HEK293 (cell line): Measurements from ENCODE around the gene CYB5D1.

Experiments used
- REPIN1 ChIP-seq: fragments of 450-650 bp; formaldehyde crosslinking; IDR thresholded peaks from 2 replicates; pipeline ENCODE4 v1.5.1; 2017; ENCODE audit warnings: missing biosample characterization, missing genetic modification characterization, low read depth
- SALL2 ChIP-seq: fragments of 450-650 bp; formaldehyde crosslinking; IDR thresholded peaks from 2 replicates; pipeline ENCODE4 v1.5.0; 2017; ENCODE audit warnings: missing biosample characterization, mild to moderate bottlenecking, missing genetic modification characterization, borderline replicate concordance
- ZNF292 ChIP-seq: fragments of 450-650 bp; formaldehyde crosslinking; IDR thresholded peaks from 2 replicates; pipeline ENCODE4 v1.5.1; 2016; ENCODE audit warnings: low read depth, missing biosample characterization, missing genetic modification characterization, borderline replicate concordance
- ZNF544 ChIP-seq: fragments of 450-650 bp; formaldehyde crosslinking; IDR thresholded peaks from 2 replicates; pipeline ENCODE4 v1.5.0; 2017; ENCODE audit warnings: missing biosample characterization, missing genetic modification characterization
- ZNF600 ChIP-seq: fragments of 450-650 bp; formaldehyde crosslinking; IDR thresholded peaks from 2 replicates; pipeline ENCODE4 v1.5.1; 2016; ENCODE audit warnings: missing biosample characterization, missing genetic modification characterization
- ZNF610 ChIP-seq: fragments of 450-650 bp; formaldehyde crosslinking; IDR thresholded peaks from 2 replicates; pipeline ENCODE4 v1.5.1; 2016; ENCODE audit warnings: missing biosample characterization, missing genetic modification characterization, borderline replicate concordance
- TF ChIP-seq, protein P1 (sequence below): fragments of 450-650 bp; formaldehyde crosslinking; IDR thresholded peaks from 2 replicates; pipeline ENCODE4 v1.5.1; 2016; ENCODE audit warnings: missing biosample characterization, missing genetic modification characterization

DNA sequence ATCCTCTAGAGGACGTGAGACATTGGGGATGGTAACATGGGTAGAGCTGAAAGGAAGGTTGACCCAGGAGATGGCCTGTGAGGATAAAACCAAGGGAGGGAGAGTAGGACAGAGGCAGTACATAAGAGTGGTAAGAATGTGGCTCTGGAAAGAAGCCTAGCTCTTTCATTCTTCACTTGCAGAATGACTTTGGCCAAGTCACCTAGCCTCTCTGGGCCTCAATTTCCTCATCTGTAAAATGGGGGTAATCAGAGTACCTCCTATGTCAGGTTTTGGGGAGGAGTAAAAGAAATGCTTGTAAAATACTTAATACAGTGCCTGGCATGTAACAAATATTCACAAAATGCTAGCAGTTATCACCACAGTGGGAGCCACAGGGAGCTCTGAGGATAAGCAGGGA is 16.9 kb upstream of the CYB5D1 start:
- TF ChIP-seq ZNF292 (tag by site-specific recombination) (no peak), ZNF600 (tag by site-specific recombination) (no peak), ZNF610 (no peak), SALL2 (tag by site-specific recombination) (no peak), ZNF544 (tag by site-specific recombination) (no peak), REPIN1 (no peak)
- TF ChIP-seq, protein P1, sequence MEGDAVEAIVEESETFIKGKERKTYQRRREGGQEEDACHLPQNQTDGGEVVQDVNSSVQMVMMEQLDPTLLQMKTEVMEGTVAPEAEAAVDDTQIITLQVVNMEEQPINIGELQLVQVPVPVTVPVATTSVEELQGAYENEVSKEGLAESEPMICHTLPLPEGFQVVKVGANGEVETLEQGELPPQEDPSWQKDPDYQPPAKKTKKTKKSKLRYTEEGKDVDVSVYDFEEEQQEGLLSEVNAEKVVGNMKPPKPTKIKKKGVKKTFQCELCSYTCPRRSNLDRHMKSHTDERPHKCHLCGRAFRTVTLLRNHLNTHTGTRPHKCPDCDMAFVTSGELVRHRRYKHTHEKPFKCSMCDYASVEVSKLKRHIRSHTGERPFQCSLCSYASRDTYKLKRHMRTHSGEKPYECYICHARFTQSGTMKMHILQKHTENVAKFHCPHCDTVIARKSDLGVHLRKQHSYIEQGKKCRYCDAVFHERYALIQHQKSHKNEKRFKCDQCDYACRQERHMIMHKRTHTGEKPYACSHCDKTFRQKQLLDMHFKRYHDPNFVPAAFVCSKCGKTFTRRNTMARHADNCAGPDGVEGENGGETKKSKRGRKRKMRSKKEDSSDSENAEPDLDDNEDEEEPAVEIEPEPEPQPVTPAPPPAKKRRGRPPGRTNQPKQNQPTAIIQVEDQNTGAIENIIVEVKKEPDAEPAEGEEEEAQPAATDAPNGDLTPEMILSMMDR, result no peak
